GM18873 (cell line): ENCODE measurements around the gene NPB.

Source experiments
- ATAC-seq: cut with Tn5 transposase; IDR thresholded peaks from one replicate; pipeline ENCODE4 v1.9.1; 2021; ENCODE audit warnings: mild to moderate bottlenecking, moderate library complexity, moderate number of reproducible peaks; ENCODE audit not compliant: unreplicated experiment, low FRiP score

NPB gene

GRCh38 chr17:81934850-81935708 is 33.0 kb downstream of the NPB start:
- no peak for ATAC-seq

- ATAC-seq = no peak
Observed at GRCh38 chr17:81935709-81936084, 33.7 kb downstream of the NPB start.

GRCh38 chr17:81939218-81939617 is 37.2 kb downstream of the NPB start:
- ATAC-seq = no peak

GRCh38 chr17:81939881-81940385 is 37.9 kb downstream of the NPB start:
- ATAC-seq = no peak

- ATAC-seq = no peak
Observed at GRCh38 chr17:81940538-81941483, 38.8 kb downstream of the NPB start.

GRCh38 chr17:81941484-81942166 is 39.6 kb downstream of the NPB start:
- ATAC-seq = no peak

GRCh38 chr17:81942167-81942553 is 40.1 kb downstream of the NPB start:
- ATAC-seq = no peak

GRCh38 chr17:81944858-81945257 is 42.8 kb downstream of the NPB start:
- no peak for ATAC-seq

GRCh38 chr17:81947189-81947588 is 45.2 kb downstream of the NPB start, which contains the start of gene MYADML2:
TSS of gene MYADML2 (minus strand) at chr17:81947233. CDS start at chr17:81941741, 5,492 bp downstream.
- ATAC-seq = no peak

GRCh38 chr17:81948635-81949378 is 46.8 kb downstream of the NPB start:
- no peak for ATAC-seq

GRCh38 chr17:81950501-81950900 is 48.5 kb downstream of the NPB start:
- no peak for ATAC-seq

GRCh38 chr17:81951785-81952684 is 50.0 kb downstream of the NPB start:
- ATAC-seq = no peak
